Keratinocyte (primary cell): ENCODE measurements around the gene CCDC32. TPM values are rescaled to one million over a fixed set of nuclear protein-coding genes. Genes with fewer than 3 reads are reported as not detected.

Experiments
- DNase-seq: peaks from one replicate; pipeline ENCODE4 v3.0.0-alpha.2; 2011; ENCODE audit warnings: low read depth, missing footprints, low spot score
- FAIRE-seq: peaks from 2 replicates; lab custom pipeline; 2011; peaks lifted over from hg19 to GRCh38; lab: Jason Lieb, UNC
- H2AFZ ChIP-seq: 2 replicates; pipeline ENCODE4 v1.6.0; 2012; ENCODE audit warnings: low read length, control low read depth, inconsistent platforms; ENCODE audit not compliant: control insufficient read depth
- H3K27ac ChIP-seq: 2 replicates; pipeline ENCODE4 v1.5.1; 2011; ENCODE audit warnings: low read length; ENCODE audit not compliant: control insufficient read depth, insufficient read depth
- H3K27me3 ChIP-seq: 3 replicates; pipeline ENCODE4 v1.6.0; 2011; ENCODE audit warnings: low read length; ENCODE audit not compliant: control insufficient read depth, insufficient read depth; ENCODE audit errors: extremely low read depth
- H3K36me3 ChIP-seq, 2 experiments: 2 replicates in 1 of 2; 3 replicates in 1 of 2; pipeline ENCODE4 v1.5.1; 2011; ENCODE audit warnings: low read length in 2 of 2, mild to moderate bottlenecking in 1 of 2; ENCODE audit not compliant: control insufficient read depth in 2 of 2, insufficient read depth in 2 of 2; ENCODE audit errors: extremely low read depth in 1 of 2
- H3K4me1 ChIP-seq: 3 replicates; pipeline ENCODE4 v1.5.1; 2011; ENCODE audit warnings: low read length; ENCODE audit not compliant: control insufficient read depth, insufficient read depth; ENCODE audit errors: extremely low read depth
- H3K4me2 ChIP-seq: 3 replicates; pipeline ENCODE4 v1.6.0; 2011; ENCODE audit warnings: low read depth, low read length; ENCODE audit not compliant: control insufficient read depth, insufficient read depth; ENCODE audit errors: extremely low read depth
- H3K4me3 ChIP-seq, 3 experiments: fragments of 200-600 bp in 1 of 3; sonication (generic) in 1 of 3; 2 replicates in 2 of 3; 3 replicates in 1 of 3; pipeline ENCODE4 v1.5.1; 2011 to 2016; ENCODE audit warnings: low read length in 3 of 3, mild to moderate bottlenecking in 3 of 3, control low read depth in 2 of 3, inconsistent platforms in 1 of 3, low read depth in 1 of 3, mixed read lengths in 1 of 3, mixed run types in 1 of 3, moderate library complexity in 1 of 3; ENCODE audit not compliant: control insufficient read depth in 2 of 3, insufficient read depth in 2 of 3; ENCODE audit errors: extremely low read depth in 1 of 3
- H3K79me2 ChIP-seq: 2 replicates; pipeline ENCODE4 v1.6.0; 2012; ENCODE audit warnings: low read length; ENCODE audit not compliant: control insufficient read depth, insufficient read depth
- H3K9ac ChIP-seq: 3 replicates; pipeline ENCODE4 v1.6.0; 2011; ENCODE audit warnings: low read length; ENCODE audit not compliant: control insufficient read depth, insufficient read depth; ENCODE audit errors: extremely low read depth
- H3K9me1 ChIP-seq: 3 replicates; pipeline ENCODE4 v1.6.0; 2011; ENCODE audit warnings: low read length; ENCODE audit not compliant: control insufficient read depth, insufficient read depth; ENCODE audit errors: extremely low read depth
- H3K9me3 ChIP-seq: 2 replicates; pipeline ENCODE4 v1.5.1; 2012; ENCODE audit warnings: low read depth, low read length; ENCODE audit not compliant: control insufficient read depth
- H4K20me1 ChIP-seq: 3 replicates; pipeline ENCODE4 v1.6.0; 2011; ENCODE audit warnings: low read length; ENCODE audit not compliant: control insufficient read depth, insufficient read depth; ENCODE audit errors: extremely low read depth
- CTCF ChIP-seq, 3 experiments: IDR thresholded peaks in 1 of 3; conservative IDR thresholded peaks in 1 of 3; optimal IDR thresholded peaks in 1 of 3; 2 replicates in 2 of 3; 3 replicates in 1 of 3; pipeline versions ENCODE3 to v1.5.1; 2011; ENCODE audit warnings: low read length in 3 of 3, mild to moderate bottlenecking in 3 of 3, moderate library complexity in 2 of 3, control low read depth in 1 of 3, inconsistent platforms in 1 of 3; ENCODE audit not compliant: insufficient read depth in 2 of 3; ENCODE audit errors: extremely low read depth in 1 of 3
- EZH2 ChIP-seq: IDR thresholded peaks from one replicate; pipeline ENCODE4 v1.6.1; 2012; ENCODE audit warnings: inconsistent platforms, mild to moderate bottlenecking, low read length, moderate library complexity
- dilution Hi-C: fragments of 300-500 bp; cut with MboI; formaldehyde crosslinking; loops from one replicate; pipeline ENCODE4 v1.7.0; 2020; ENCODE audit warnings: low sequenced_read_pairs; ENCODE audit not compliant: extremely low pct_ligation_motif_present
- polyA plus RNA-seq, 5 experiments: library from polyadenylated mRNA; depleted of rRNA in 3 of 5; stranded (reverse) in 3 of 5; stranded (forward) in 1 of 5; unstranded in 1 of 5; fragments of >200 nt; gene quantifications; 1 replicate in 1 of 5; 2 replicates in 3 of 5; 3 replicates in 1 of 5; pipeline versions ENCODE4 v1.2.1 to v1.2.3, GENCODE V29; 2011 to 2012; ENCODE audit warnings: missing spikeins in 2 of 5, low read depth in 1 of 5, low replicate concordance in 1 of 5
- small RNA-seq, 3 experiments: library from RNA; depleted of rRNA; stranded (forward); fragments of <200 nt; gene quantifications; one replicate each; pipeline ENCODE3, GENCODE V24; 2012; ENCODE audit warnings: low read depth in 3 of 3, low replicate concordance in 1 of 3; ENCODE audit not compliant: insufficient read length in 3 of 3

Gene CCDC32
- polyA plus RNA-seq, 1 donor (not counting 4 experiments of a cell fraction or from before 2014, with no cell fraction given), result 18.0 TPM

GRCh38 chr15:40506964-40507571 lies 57.8 kb downstream of the CCDC32 start:
- dilution Hi-C loops, result no loop called here
- Histone ChIP-seq H3K36me3 (no peaks in the 10 kb centered on the region), H3K4me2 (peak overlapping the region; percentile 72), H3K9me1 (no peaks in the 10 kb centered on the region), H3K27me3 (peaks cover 17% of the 10 kb centered on the region), H2AFZ (peak overlapping the region; percentile 78), H3K4me3 (peak overlapping the region in 1 of 3 experiments; percentile 45), H3K79me2 (no peaks in the 10 kb centered on the region), H3K9me3 (no peaks in the 10 kb centered on the region), H3K9ac (no peak overlapping the region), H3K27ac (no peak overlapping the region), H3K4me1 (peaks cover 17% of the 10 kb centered on the region), H4K20me1 (no peaks in the 10 kb centered on the region)
- no peak for FAIRE-seq
- no peak for DNase-seq
- TF ChIP-seq CTCF (optimal IDR thresholded peaks at IDR 0.05 in 1 of 3, IDR thresholded peaks at IDR 0.05 in 1 of 3, conservative IDR thresholded peaks at IDR 0.05 in 1 of 3; ENCODE audit: extremely low read depth in 1 of 3, insufficient read depth in 2 of 3, low read length in 3 of 3) (peak; percentile 59 to 80 (median 67)), EZH2 (no peak)

Small RNAs within 50 kb of the gene (small RNA-seq; reads per million reads assigned to genes)
- gene RF00017 (0 reads per million in 3 experiments), gene RNU6-516P (0 reads per million in 3 experiments)

Other genes starting within 250 kb of the CCDC32 start
- 9.1 to 15.2 TPM (median 13.5 TPM) in 3 replicates for gene INAFM2, start 241.3 kb downstream of the CCDC32 start, polyA plus RNA-seq
- 6.3 to 9.6 TPM (median 7.4 TPM) in 3 replicates for gene CCDC9B, start 224.1 kb downstream of the CCDC32 start, polyA plus RNA-seq
- not detected in 3 replicates for gene PHGR1, start 214.0 kb downstream of the CCDC32 start, polyA plus RNA-seq
- gene DISP2, start 206.8 kb downstream of the CCDC32 start, polyA plus RNA-seq, result 0.12 to 0.68 TPM (median 0.12 TPM) in 3 replicates
- gene KNSTRN, start 182.3 kb downstream of the CCDC32 start, polyA plus RNA-seq, result 21.0 to 42.8 TPM (median 42.4 TPM) in 3 replicates
- gene IVD, start 159.2 kb downstream of the CCDC32 start, polyA plus RNA-seq, result 13.0 to 18.1 TPM (median 14.2 TPM) in 3 replicates
- 4.8 to 6.9 TPM (median 6.8 TPM) in 3 replicates for gene BAHD1, start 124.1 kb downstream of the CCDC32 start, polyA plus RNA-seq
- 1.1 to 4.4 TPM (median 1.5 TPM) in 3 replicates for gene CHST14, start 94.1 kb downstream of the CCDC32 start, polyA plus RNA-seq
- 8.0 to 10.1 TPM (median 8.6 TPM) in 3 replicates for gene RPUSD2, start 4.3 kb upstream of the CCDC32 start, polyA plus RNA-seq
- gene KNL1, start 29.2 kb upstream of the CCDC32 start, polyA plus RNA-seq, result 1.2 to 6.9 TPM (median 4.7 TPM) in 3 replicates
- 2.0 to 7.4 TPM (median 6.9 TPM) in 3 replicates for gene RAD51, start 130.1 kb upstream of the CCDC32 start, polyA plus RNA-seq
- 22.2 to 23.0 TPM (median 22.2 TPM) in 3 replicates for gene RMDN3, start 190.2 kb upstream of the CCDC32 start, polyA plus RNA-seq
- gene GCHFR, start 199.0 kb upstream of the CCDC32 start, polyA plus RNA-seq, result 1.6 to 3.1 TPM (median 2.7 TPM) in 3 replicates
- 0.09 to 0.15 TPM (median 0.14 TPM) in 3 replicates for gene C15orf62, start 204.9 kb upstream of the CCDC32 start, polyA plus RNA-seq
- 19.0 to 26.2 TPM (median 24.5 TPM) in 3 replicates for gene ZFYVE19, start 242.0 kb upstream of the CCDC32 start, polyA plus RNA-seq
- gene DNAJC17, start 242.4 kb upstream of the CCDC32 start, polyA plus RNA-seq, result 27.0 to 55.9 TPM (median 35.3 TPM) in 3 replicates